ENCODE data around the gene UNC5A.

The UNC5A gene

DNA sequence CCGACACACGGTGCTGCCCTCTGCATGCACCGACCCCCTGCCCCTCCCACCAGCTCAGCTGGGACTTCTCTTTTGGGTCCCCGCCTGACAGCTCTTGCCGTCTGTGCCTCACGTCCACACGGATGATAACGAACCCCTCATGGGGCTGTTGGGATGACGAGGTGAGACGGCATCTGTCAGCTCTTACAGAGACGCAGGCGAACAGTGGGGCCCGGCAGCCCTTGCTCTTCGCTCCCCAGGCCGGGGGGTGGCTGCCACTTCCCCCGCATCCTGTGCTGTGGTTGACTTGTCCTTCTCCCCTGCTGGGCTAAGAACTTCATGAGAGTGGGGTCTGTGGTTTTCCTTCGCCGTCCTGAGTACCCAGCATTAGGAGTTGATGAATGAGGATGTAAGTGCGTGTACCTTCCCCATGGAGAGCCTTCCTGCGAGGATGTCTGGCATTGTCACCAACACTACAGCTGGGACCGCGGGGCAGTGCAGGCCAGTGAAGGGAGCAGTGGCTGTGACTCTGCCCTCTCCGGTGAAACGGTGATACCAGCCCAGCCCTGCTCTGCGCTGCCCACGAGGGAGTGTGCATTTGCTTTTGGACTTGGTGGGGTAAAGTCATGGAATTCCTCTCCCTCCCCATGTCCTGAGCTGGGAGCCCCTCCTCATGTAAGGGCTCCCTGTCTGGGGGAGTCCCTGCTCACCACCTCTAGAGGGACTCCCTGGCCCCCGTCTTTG is 65.6 kb downstream of the UNC5A start:
- TF ChIP-seq, protein P1, sequence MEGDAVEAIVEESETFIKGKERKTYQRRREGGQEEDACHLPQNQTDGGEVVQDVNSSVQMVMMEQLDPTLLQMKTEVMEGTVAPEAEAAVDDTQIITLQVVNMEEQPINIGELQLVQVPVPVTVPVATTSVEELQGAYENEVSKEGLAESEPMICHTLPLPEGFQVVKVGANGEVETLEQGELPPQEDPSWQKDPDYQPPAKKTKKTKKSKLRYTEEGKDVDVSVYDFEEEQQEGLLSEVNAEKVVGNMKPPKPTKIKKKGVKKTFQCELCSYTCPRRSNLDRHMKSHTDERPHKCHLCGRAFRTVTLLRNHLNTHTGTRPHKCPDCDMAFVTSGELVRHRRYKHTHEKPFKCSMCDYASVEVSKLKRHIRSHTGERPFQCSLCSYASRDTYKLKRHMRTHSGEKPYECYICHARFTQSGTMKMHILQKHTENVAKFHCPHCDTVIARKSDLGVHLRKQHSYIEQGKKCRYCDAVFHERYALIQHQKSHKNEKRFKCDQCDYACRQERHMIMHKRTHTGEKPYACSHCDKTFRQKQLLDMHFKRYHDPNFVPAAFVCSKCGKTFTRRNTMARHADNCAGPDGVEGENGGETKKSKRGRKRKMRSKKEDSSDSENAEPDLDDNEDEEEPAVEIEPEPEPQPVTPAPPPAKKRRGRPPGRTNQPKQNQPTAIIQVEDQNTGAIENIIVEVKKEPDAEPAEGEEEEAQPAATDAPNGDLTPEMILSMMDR (conservative IDR thresholded peaks at IDR 0.05), result no peak
- no peak overlapping the region for H3K27ac ChIP-seq

DNA sequence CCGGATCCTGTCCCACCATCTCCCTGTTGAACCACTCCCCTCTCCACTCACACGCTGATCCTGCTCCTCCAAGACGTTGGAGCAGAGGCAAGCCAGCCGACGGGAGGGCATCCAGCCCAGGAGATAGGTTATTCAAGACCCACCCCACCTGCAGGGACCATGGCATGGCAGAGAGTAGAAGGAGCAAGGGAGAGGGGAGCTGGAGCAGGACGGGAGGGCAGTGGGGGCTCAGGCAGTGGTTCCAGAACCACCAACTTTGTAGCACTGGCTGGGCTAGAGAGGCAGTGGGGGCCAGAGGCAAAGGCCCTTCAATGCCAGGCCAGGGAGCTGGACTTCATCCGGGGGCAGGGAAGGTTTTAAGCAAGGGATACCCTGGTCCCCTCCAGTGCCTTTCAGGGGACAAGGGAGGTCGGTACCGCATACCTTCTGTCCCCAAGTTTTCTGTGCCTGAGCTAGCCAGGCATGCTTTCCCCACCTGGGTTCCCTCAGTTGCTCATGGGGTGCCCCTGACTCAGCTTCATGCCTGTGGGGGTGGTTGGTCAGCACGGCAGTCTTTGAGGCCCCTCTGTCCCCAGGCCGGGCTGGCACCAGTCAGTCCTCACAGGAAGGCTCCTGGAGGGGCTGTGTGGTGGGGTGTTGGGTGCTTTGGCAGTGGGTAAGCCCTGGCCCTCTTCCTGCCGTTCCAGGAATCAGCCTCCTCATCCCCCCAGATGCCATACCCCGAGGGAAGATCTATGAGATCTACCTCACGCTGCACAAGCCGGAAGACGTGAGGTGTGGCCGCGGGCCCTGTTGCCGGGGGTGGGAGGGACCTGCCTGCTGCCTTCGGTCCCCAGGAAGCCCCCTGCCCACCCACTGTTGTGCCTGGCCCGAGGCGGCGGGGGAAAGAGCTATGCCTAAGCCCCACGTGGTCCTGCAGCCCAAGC is 66.4 kb downstream of the UNC5A start:
- H3K27ac ChIP-seq, result no peak overlapping the region
- TF ChIP-seq, protein P1 (conservative IDR thresholded peaks at IDR 0.05), result no peak

DNA sequence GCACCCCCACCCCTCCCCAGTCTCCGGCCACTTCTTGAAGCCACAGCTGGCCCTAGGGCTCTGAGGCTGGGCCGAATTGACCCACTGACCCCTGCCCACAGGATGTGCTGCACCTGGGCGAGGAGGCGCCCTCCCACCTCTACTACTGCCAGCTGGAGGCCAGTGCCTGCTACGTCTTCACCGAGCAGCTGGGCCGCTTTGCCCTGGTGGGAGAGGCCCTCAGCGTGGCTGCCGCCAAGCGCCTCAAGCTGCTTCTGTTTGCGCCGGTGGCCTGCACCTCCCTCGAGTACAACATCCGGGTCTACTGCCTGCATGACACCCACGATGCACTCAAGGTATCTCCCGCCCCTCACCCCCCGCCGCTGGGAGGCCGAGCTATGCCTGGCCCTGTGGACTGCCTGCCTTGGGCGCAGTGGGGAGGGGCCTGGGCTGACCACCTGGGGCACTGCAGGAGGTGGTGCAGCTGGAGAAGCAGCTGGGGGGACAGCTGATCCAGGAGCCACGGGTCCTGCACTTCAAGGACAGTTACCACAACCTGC is 67.5 kb downstream of the UNC5A start:
- TF ChIP-seq, protein P1 (conservative IDR thresholded peaks at IDR 0.05), result no peak
- H3K27ac ChIP-seq, result no peak overlapping the region

DNA sequence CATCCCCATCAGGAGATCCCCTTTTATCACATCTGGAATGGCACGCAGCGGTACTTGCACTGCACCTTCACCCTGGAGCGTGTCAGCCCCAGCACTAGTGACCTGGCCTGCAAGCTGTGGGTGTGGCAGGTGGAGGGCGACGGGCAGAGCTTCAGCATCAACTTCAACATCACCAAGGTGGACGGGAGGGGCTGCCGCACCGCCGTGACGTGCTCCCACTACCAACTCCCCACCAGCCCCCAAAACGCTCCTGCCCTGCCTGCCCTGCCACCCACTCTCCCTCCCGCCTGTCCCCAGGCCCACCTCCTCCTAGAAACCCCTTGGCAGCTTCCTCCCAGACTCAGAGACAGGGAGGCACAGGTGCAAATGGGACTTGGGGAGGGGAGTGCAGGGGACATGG is 68.1 kb downstream of the UNC5A start:
- TF ChIP-seq, protein P1 (conservative IDR thresholded peaks at IDR 0.05), result no peak
- H3K27ac ChIP-seq, result no peak overlapping the region

DNA sequence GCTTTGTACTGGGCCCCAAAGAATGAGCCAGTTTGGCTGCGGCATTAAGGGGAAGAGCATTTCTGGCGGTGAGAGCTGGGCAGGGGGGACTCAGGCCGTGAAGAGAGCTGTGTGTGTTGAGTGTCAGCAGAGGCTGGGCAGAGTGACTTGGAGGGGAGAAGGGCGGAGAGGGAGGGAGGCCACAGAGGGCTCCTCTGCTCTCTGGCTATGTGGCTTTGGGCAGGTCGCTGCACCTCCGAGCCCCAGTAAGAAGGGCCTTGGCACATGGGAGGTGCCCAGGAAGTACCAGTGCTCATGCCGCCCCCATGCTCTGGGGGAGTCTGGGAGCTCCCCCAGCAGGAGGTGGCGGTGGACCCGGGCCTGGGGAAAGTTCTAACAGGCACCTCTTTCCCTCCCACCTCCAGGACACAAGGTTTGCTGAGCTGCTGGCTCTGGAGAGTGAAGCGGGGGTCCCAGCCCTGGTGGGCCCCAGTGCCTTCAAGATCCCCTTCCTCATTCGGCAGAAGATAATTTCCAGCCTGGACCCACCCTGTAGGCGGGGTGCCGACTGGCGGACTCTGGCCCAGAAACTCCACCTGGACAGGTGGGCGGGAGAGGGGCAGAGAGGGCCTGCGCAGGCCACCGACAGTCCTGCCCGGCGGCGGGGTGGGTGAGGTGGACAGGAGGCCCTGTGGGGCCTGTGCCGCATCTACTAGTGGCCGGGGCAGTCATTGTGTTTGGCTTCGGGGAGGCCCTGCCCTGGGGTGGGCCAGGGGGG is 68.7 kb downstream of the UNC5A start:
- TF ChIP-seq, protein P1 (conservative IDR thresholded peaks at IDR 0.05), result no peak
- no peak overlapping the region for H3K27ac ChIP-seq

- TF ChIP-seq, protein P1 (conservative IDR thresholded peaks at IDR 0.05), result no peak
Observed at GRCh38 chr5:176879663-176880361, 69.5 kb downstream of the UNC5A start.

More at GRCh38 chr5:176879663-176880361, 69.5 kb downstream of the UNC5A start:
- H3K27ac ChIP-seq, result no peak overlapping the region

All from VCaP (cell line).